H1 (cell line): ENCODE measurements around the gene NCOA1. TPM values are rescaled to one million over a fixed set of nuclear protein-coding genes. Genes with fewer than 3 reads are reported as not detected.

Source experiments
- CTCF ChIA-PET: fragments of 300-600 bp; sonication (Branson Sonifier 250); formaldehyde crosslinking; loops from one replicate; lab custom pipeline; 2021; ENCODE audit not compliant: partially characterized antibody; lab: Charles Lee
- POLR2A ChIA-PET: fragments of 300-600 bp; sonication (Branson Sonifier 250); formaldehyde crosslinking; loops from one replicate; lab custom pipeline; 2021; ENCODE audit warnings: inconsistent platforms; ENCODE audit not compliant: partially characterized antibody; lab: Charles Lee
- DNase-seq, 2 experiments: peaks; one replicate each; pipeline versions ENCODE4 v3.0.0 to v3.0.0-alpha.2; 2010 to 2022; ENCODE audit warnings: low spot score in 2 of 2, low read depth in 1 of 2, mixed read lengths in 1 of 2
- FAIRE-seq: peaks from 2 replicates; lab custom pipeline; 2011; peaks lifted over from hg19 to GRCh38; lab: Jason Lieb, UNC
- H2AFZ ChIP-seq: 2 replicates; pipeline ENCODE4 v1.8.1; 2012; ENCODE audit warnings: low read length, inconsistent platforms
- H2AK5ac ChIP-seq: 2 replicates; pipeline ENCODE4 v1.6.1; 2013; ENCODE audit warnings: low read depth, low read length
- H2BK120ac ChIP-seq: replicated peaks from 2 replicates; pipeline ENCODE3; 2013; ENCODE audit warnings: low read depth, low read length, inconsistent platforms
- H2BK12ac ChIP-seq: 2 replicates; pipeline ENCODE4 v1.6.1; 2013; ENCODE audit warnings: low read depth, low read length
- H2BK15ac ChIP-seq: 2 replicates; pipeline ENCODE4 v1.6.1; 2013; ENCODE audit warnings: low read length
- H2BK20ac ChIP-seq: 2 replicates; pipeline ENCODE4 v1.6.1; 2013; ENCODE audit warnings: low read length
- H2BK5ac ChIP-seq: 2 replicates; pipeline ENCODE4 v1.6.1; 2013; ENCODE audit warnings: low read depth, low read length
- H3K14ac ChIP-seq: 2 replicates; pipeline ENCODE4 v1.6.1; 2013; ENCODE audit warnings: inconsistent platforms; ENCODE audit not compliant: insufficient read length
- H3K18ac ChIP-seq: 2 replicates; pipeline ENCODE4 v1.6.1; 2013; ENCODE audit warnings: low read length; ENCODE audit errors: extremely low read depth
- H3K23ac ChIP-seq: 2 replicates; pipeline ENCODE4 v1.6.1; 2013; ENCODE audit warnings: inconsistent platforms; ENCODE audit not compliant: insufficient read length
- H3K23me2 ChIP-seq: 2 replicates; pipeline ENCODE4 v1.6.1; 2013; ENCODE audit warnings: low read depth, low read length
- H3K27ac ChIP-seq: 2 replicates; pipeline ENCODE4 v1.6.1; 2011; ENCODE audit warnings: low read depth, low read length, inconsistent platforms
- H3K27me3 ChIP-seq, 4 experiments: replicated peaks in 1 of 4; 1 replicate in 1 of 4; 2 replicates in 3 of 4; pipeline versions ENCODE4 v1.6.1 to v1.8.1; 2011 to 2013; ENCODE audit warnings: low read length in 3 of 4, mild to moderate bottlenecking in 3 of 4, inconsistent platforms in 2 of 4, mixed read lengths in 2 of 4, moderate library complexity in 1 of 4; ENCODE audit not compliant: control insufficient read depth in 3 of 4, insufficient read depth in 3 of 4; ENCODE audit errors: extremely low read depth in 1 of 4
- H3K36me3 ChIP-seq, 4 experiments: 2 replicates each; pipeline versions ENCODE4 v1.6.1 to v1.8.1; 2011 to 2013; ENCODE audit warnings: mild to moderate bottlenecking in 4 of 4, low read length in 3 of 4, moderate library complexity in 2 of 4, control low read depth in 1 of 4, inconsistent platforms in 1 of 4; ENCODE audit not compliant: insufficient read depth in 4 of 4, control insufficient read depth in 2 of 4
- H3K4ac ChIP-seq: replicated peaks from 2 replicates; pipeline ENCODE3; 2013; ENCODE audit warnings: low read length, low read depth, mixed read lengths, inconsistent platforms; ENCODE audit not compliant: insufficient read length
- H3K4me1 ChIP-seq, 4 experiments: replicated peaks in 1 of 4; 1 replicate in 1 of 4; 2 replicates in 3 of 4; pipeline versions ENCODE4 v1.6.1 to v1.8.1; 2011 to 2013; ENCODE audit warnings: low read length in 3 of 4, inconsistent platforms in 2 of 4, mixed read lengths in 1 of 4; ENCODE audit not compliant: insufficient read depth in 4 of 4, control insufficient read depth in 3 of 4
- H3K4me2 ChIP-seq, 2 experiments: 2 replicates each; pipeline versions ENCODE4 v1.6.1 to v1.8.1; 2011 to 2013; ENCODE audit warnings: low read depth in 2 of 2, low read length in 2 of 2, control low read depth in 1 of 2, inconsistent platforms in 1 of 2, mild to moderate bottlenecking in 1 of 2; ENCODE audit not compliant: insufficient read depth in 1 of 2
- H3K4me3 ChIP-seq, 4 experiments: fragments of 200-600, 300-600 bp in 1 of 4; sonication (generic), shearing (Covaris generic), sonication (Bioruptor Twin) in 1 of 4; 2 replicates each; pipeline versions ENCODE4 v1.5.1 to v1.8.1; 2011 to 2016; ENCODE audit warnings: low read length in 4 of 4, low read depth in 3 of 4, control low read depth in 2 of 4, inconsistent platforms in 2 of 4, mild to moderate bottlenecking in 2 of 4, mixed read lengths in 1 of 4, moderate library complexity in 1 of 4; ENCODE audit not compliant: insufficient read depth in 2 of 4; ENCODE audit errors: extremely low read depth in 1 of 4
- H3K56ac ChIP-seq: replicated peaks from 2 replicates; pipeline ENCODE3; 2013; ENCODE audit warnings: low read depth, mild to moderate bottlenecking, mixed read lengths, low read length, inconsistent platforms; ENCODE audit not compliant: insufficient read length
- H3K79me1 ChIP-seq: 2 replicates; pipeline ENCODE4 v1.6.1; 2013; ENCODE audit warnings: low read depth, low read length, control low read depth
- H3K79me2 ChIP-seq, 2 experiments: 2 replicates each; pipeline versions ENCODE4 v1.6.1 to v1.8.1; 2012 to 2013; ENCODE audit warnings: low read length in 2 of 2, mild to moderate bottlenecking in 2 of 2, inconsistent platforms in 1 of 2; ENCODE audit not compliant: insufficient read depth in 2 of 2, control insufficient read depth in 1 of 2
- H3K9ac ChIP-seq, 4 experiments: replicated peaks in 1 of 4; 1 replicate in 1 of 4; 2 replicates in 3 of 4; pipeline versions ENCODE4 v1.6.1 to v1.8.1; 2011 to 2013; ENCODE audit warnings: low read depth in 3 of 4, low read length in 3 of 4, control low read depth in 2 of 4, mild to moderate bottlenecking in 2 of 4, moderate library complexity in 2 of 4, inconsistent platforms in 1 of 4; ENCODE audit errors: extremely low read depth in 1 of 4
- H3K9me3 ChIP-seq, 2 experiments: 2 replicates each; pipeline versions ENCODE4 v1.6.1 to v1.8.1; 2012 to 2013; ENCODE audit warnings: mild to moderate bottlenecking in 2 of 2, moderate library complexity in 2 of 2, control low read depth in 1 of 2, inconsistent platforms in 1 of 2, low read depth in 1 of 2, low read length in 1 of 2, mixed read lengths in 1 of 2; ENCODE audit not compliant: insufficient read depth in 2 of 2
- H4K20me1 ChIP-seq, 2 experiments: replicated peaks in 1 of 2; 2 replicates each; pipeline versions ENCODE3 to v1.8.1; 2011 to 2013; ENCODE audit warnings: inconsistent platforms in 2 of 2, low read length in 2 of 2, mild to moderate bottlenecking in 1 of 2; ENCODE audit not compliant: insufficient read depth in 2 of 2, control insufficient read depth in 1 of 2
- H4K5ac ChIP-seq: 2 replicates; pipeline ENCODE4 v1.6.1; 2013; ENCODE audit warnings: low read length, low read depth, mixed read lengths, inconsistent platforms; ENCODE audit not compliant: insufficient read length
- H4K8ac ChIP-seq: 2 replicates; pipeline ENCODE4 v1.8.0; 2013; ENCODE audit warnings: mild to moderate bottlenecking, moderate library complexity, low read length, inconsistent platforms; ENCODE audit not compliant: insufficient read depth; ENCODE audit errors: extremely low read depth
- H4K91ac ChIP-seq: replicated peaks from 2 replicates; pipeline ENCODE3; 2013; ENCODE audit warnings: low read length, mixed read lengths, inconsistent platforms; ENCODE audit not compliant: insufficient read length
- BCL11A ChIP-seq, 2 experiments: IDR thresholded peaks; one replicate each; pipeline ENCODE4 v1.6.1; 2011; ENCODE audit warnings: low read depth in 2 of 2, low read length in 2 of 2, mild to moderate bottlenecking in 2 of 2
- E2F6 ChIP-seq: IDR thresholded peaks from 2 replicates; pipeline ENCODE4 v1.6.1; 2012; ENCODE audit warnings: inconsistent platforms
- EP300 ChIP-seq, 2 experiments: IDR thresholded peaks; 1 replicate in 1 of 2; 2 replicates in 1 of 2; pipeline ENCODE4 v1.6.1; 2011 to 2012; ENCODE audit warnings: low read depth in 2 of 2, low read length in 2 of 2, mild to moderate bottlenecking in 2 of 2, borderline replicate concordance in 1 of 2, inconsistent platforms in 1 of 2, moderate library complexity in 1 of 2
- EZH2 ChIP-seq: fragments of 200-600 bp; sonication (generic); IDR thresholded peaks from 2 replicates; pipeline ENCODE4 v1.7.1; 2012; ENCODE audit warnings: low read depth, mild to moderate bottlenecking, moderate library complexity, low read length, inconsistent platforms; ENCODE audit not compliant: severe bottlenecking
- GABPA ChIP-seq: IDR thresholded peaks from 2 replicates; pipeline ENCODE4 v1.6.1; 2011; ENCODE audit warnings: mild to moderate bottlenecking, low read length, moderate library complexity, borderline replicate concordance; ENCODE audit not compliant: insufficient read depth
- KDM5A ChIP-seq: fragments of 200-600 bp; IDR thresholded peaks from 2 replicates; pipeline ENCODE4 v1.7.1; 2012; ENCODE audit warnings: mild to moderate bottlenecking, low read length, inconsistent platforms, mixed read lengths
- POLR2A ChIP-seq, 2 experiments: IDR thresholded peaks; 1 replicate in 1 of 2; 2 replicates in 1 of 2; pipeline ENCODE4 v1.6.1; 2011; ENCODE audit warnings: low read depth in 2 of 2, low read length in 2 of 2, mild to moderate bottlenecking in 2 of 2; ENCODE audit errors: control extremely low read depth in 1 of 2
- RFX5 ChIP-seq: IDR thresholded peaks from 2 replicates; pipeline ENCODE4 v1.6.1; 2011; ENCODE audit warnings: low read depth, low read length, improper control_type of control experiment, borderline replicate concordance
- SP2 ChIP-seq: IDR thresholded peaks from 2 replicates; pipeline ENCODE4 v1.6.1; 2012; ENCODE audit warnings: mild to moderate bottlenecking, low read length, inconsistent platforms
- SP4 ChIP-seq: IDR thresholded peaks from 2 replicates; pipeline ENCODE4 v1.6.1; 2012; ENCODE audit warnings: low read length, inconsistent platforms
- TCF12 ChIP-seq: IDR thresholded peaks from 2 replicates; pipeline ENCODE4 v1.6.1; 2011; ENCODE audit warnings: low read depth, mild to moderate bottlenecking, low read length
- WGBS, 2 experiments: shearing (Covaris generic) in 1 of 2; methylation state at CpG; one replicate each; pipeline versions ENCODE4 v1.1.6 to v1.1.7; 2013 to 2015; ENCODE audit warnings: low lambda C conversion rate in 2 of 2, mixed read lengths in 2 of 2, inconsistent platforms in 1 of 2, low coverage in 1 of 2, missing lambda C conversion rate in 1 of 2; ENCODE audit not compliant: insufficient replicate concordance in 2 of 2, insufficient coverage in 1 of 2, insufficient read length in 1 of 2; ENCODE audit errors: extremely low coverage in 1 of 2, missing lambda C conversion rate in 1 of 2; 5-methylcytosine and 5-hydroxymethylcytosine counted together
- polyA plus RNA-seq, 7 experiments: library from polyadenylated mRNA; depleted of rRNA in 3 of 7; stranded (reverse) in 5 of 7; unstranded in 2 of 7; fragments of >200 nt in 5 of 7; fragments of 200-250 nt in 2 of 7; gene quantifications; 1 replicate in 5 of 7; 2 replicates in 1 of 7; 4 replicates in 1 of 7; pipeline versions ENCODE4 v1.2.1 to v1.2.3, GENCODE V29; 2011 to 2013; ENCODE audit warnings: missing spikeins in 2 of 7, mixed read lengths in 2 of 7
- total RNA-seq: library from RNA; stranded (reverse); fragmentation: NEBNext Ultra II Directional; extraction: Animal tissue kit (Norgen Biotek cat#: 25700); gene quantifications from 2 replicates; pipeline ENCODE4 v1.2.1, GENCODE V29; 2021
- TF ChIP-seq, protein P1 (sequence below): IDR thresholded peaks from 2 replicates; pipeline ENCODE4 v1.6.1; 2012; ENCODE audit warnings: inconsistent platforms

The NCOA1 gene
- total and polyA plus RNA-seq, 2 of the 8 experiments (the other 6 are each of a cell fraction or from before 2014, with no cell fraction given): 12.8 to 17.9 TPM

DNA sequence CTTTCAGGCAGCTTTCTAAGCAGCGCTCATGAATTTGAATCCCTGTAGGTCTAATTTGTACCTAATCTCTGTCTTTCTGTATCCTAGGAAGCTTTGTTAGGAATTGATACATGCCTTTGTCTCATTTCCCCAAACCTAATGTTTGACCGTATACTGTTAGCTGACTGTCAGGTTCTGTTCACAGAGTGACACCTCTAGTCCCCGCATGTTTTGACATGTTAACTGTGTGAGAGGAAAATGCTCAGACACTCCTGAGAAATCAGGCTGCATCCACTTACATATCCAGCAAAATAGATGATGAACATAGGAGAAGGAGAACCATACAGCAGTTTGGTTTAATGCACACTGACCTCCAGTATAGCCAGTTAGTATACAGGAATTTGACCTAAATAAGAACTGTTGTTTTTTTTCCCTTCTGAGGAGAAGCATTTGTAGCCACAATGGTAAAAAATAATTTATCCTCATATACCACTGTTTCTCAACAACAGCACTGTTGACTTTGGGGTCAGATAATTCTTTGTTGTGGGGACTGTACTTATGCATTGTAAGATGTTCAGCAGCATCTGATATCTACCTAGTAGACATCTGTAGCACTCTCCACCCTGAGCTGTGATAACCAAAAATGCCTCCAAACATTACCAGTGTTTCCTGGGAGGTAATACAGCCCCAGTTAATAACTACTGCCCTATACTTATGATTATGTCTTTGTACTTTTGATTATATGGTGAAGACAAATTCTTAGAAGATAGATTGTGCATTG is 130.9 kb downstream of the NCOA1 start:
- Histone ChIP-seq H2BK5ac (no peak overlapping the region), H3K14ac (no peak overlapping the region), H2BK15ac (no peak overlapping the region), H2BK120ac (no peak overlapping the region), H3K4me2 (no peak overlapping the region), H3K23ac (no peak overlapping the region), H3K4me3 (no peak overlapping the region), H3K9ac (no peak overlapping the region), H3K18ac (no peak overlapping the region), H3K4ac (no peak overlapping the region), H4K20me1 (no peaks in the 10 kb centered on the region), H3K9me3 (no peaks in the 10 kb centered on the region), H4K5ac (no peak overlapping the region), H2AK5ac (no peak overlapping the region), H3K4me1 (no peaks in the 10 kb centered on the region; a peak in 1 of 7 replicates), H3K23me2 (no peaks in the 10 kb centered on the region), H2BK12ac (no peak overlapping the region), H3K36me3 (no peaks in the 10 kb centered on the region; a peak in 1 of 8 replicates), H3K27me3 (no peaks in the 10 kb centered on the region), H4K91ac (no peak overlapping the region), H3K56ac (no peak overlapping the region), H2BK20ac (no peak overlapping the region), H2AFZ (no peak overlapping the region), H4K8ac (no peak overlapping the region), H3K79me1 (no peaks in the 10 kb centered on the region), H3K79me2 (no peaks in the 10 kb centered on the region), H3K27ac (no peak overlapping the region)
- WGBS, 2 experiments: 71% methylated on average over 3 of the region's 3 CpGs; no CpG with 5 or more reads in 1 of the 2 experiments
- CTCF ChIA-PET: interaction anchor here (0.6 to 1.8 kb wide), 5 partner anchors 9 to 846 kb away, joined by 3 to 5 read pairs (median 4); no protein-coding TSS in a partner anchor
- DNase-seq (no peak), FAIRE-seq (peak; percentile 19)
- POLR2A ChIA-PET: no interaction called here
- TF ChIP-seq POLR2A (IDR thresholded peaks at IDR 0.05; ENCODE audit: control extremely low read depth in 1 of 2, low read depth in 2 of 2, low read length in 2 of 2): no peak
- no peak for TF ChIP-seq TCF12
- TF ChIP-seq E2F6: no peak
- TF ChIP-seq RFX5: no peak
- TF ChIP-seq BCL11A (IDR thresholded peaks at IDR 0.05; ENCODE audit: low read depth in 2 of 2, low read length in 2 of 2): no peak
- TF ChIP-seq SP2: no peak
- no peak for TF ChIP-seq EZH2
- TF ChIP-seq, protein P1, sequence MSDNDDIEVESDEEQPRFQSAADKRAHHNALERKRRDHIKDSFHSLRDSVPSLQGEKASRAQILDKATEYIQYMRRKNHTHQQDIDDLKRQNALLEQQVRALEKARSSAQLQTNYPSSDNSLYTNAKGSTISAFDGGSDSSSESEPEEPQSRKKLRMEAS: no peak
- TF ChIP-seq EP300 (IDR thresholded peaks at IDR 0.05; ENCODE audit: borderline replicate concordance in 1 of 2, low read depth in 2 of 2, low read length in 2 of 2): no peak
- no peak for TF ChIP-seq KDM5A
- TF ChIP-seq SP4: no peak
- TF ChIP-seq GABPA: no peak
